ENCODE data around the gene ABCF2.

ABCF2 gene

GRCh38 chr7:151192002-151192539 lies 34.9 kb downstream of the ABCF2 start:
- no peak for DNase-seq

- no peak for DNase-seq
Observed at GRCh38 chr7:151191544-151191943, 35.5 kb downstream of the ABCF2 start.

GRCh38 chr7:151189038-151189437 lies 38.0 kb downstream of the ABCF2 start:
- no peak for DNase-seq

GRCh38 chr7:151188252-151188542 lies 38.8 kb downstream of the ABCF2 start:
- DNase-seq = no peak

GRCh38 chr7:151187409-151188251 lies 39.4 kb downstream of the ABCF2 start:
- no peak for DNase-seq

- DNase-seq = no peak
Observed at GRCh38 chr7:151186640-151187408, 40.2 kb downstream of the ABCF2 start, which contains the start of gene ASB10. TSS of gene ASB10 (minus strand) at chr7:151187250. CDS start at chr7:151187130, 120 bp downstream.

GRCh38 chr7:151185762-151186639 lies 41.0 kb downstream of the ABCF2 start:
- no peak for DNase-seq

- DNase-seq = no peak
Observed at GRCh38 chr7:151181011-151181431, 46.0 kb downstream of the ABCF2 start.

GRCh38 chr7:151179946-151180345 lies 47.1 kb downstream of the ABCF2 start:
- no peak for DNase-seq

- DNase-seq = no peak
Observed at GRCh38 chr7:151179287-151179860, 47.6 kb downstream of the ABCF2 start.

- no peak for DNase-seq
Observed at GRCh38 chr7:151178831-151179230, 48.2 kb downstream of the ABCF2 start.

- DNase-seq = no peak
Observed at GRCh38 chr7:151178236-151178635, 48.8 kb downstream of the ABCF2 start.

- DNase-seq = no peak
Observed at GRCh38 chr7:151177310-151177709, 49.7 kb downstream of the ABCF2 start.

- no peak for DNase-seq
Observed at GRCh38 chr7:151176401-151176800, 50.6 kb downstream of the ABCF2 start.

- DNase-seq = no peak
Observed at GRCh38 chr7:151175793-151176311, 51.2 kb downstream of the ABCF2 start.

GRCh38 chr7:151175047-151175792 lies 51.8 kb downstream of the ABCF2 start:
- DNase-seq = no peak

GRCh38 chr7:151174246-151175046 lies 52.6 kb downstream of the ABCF2 start:
- DNase-seq = peak; percentile 52

- no peak for DNase-seq
Observed at GRCh38 chr7:151173386-151174245, 53.4 kb downstream of the ABCF2 start.
